ENCODE results near the gene MAPRE3.

DNA sequence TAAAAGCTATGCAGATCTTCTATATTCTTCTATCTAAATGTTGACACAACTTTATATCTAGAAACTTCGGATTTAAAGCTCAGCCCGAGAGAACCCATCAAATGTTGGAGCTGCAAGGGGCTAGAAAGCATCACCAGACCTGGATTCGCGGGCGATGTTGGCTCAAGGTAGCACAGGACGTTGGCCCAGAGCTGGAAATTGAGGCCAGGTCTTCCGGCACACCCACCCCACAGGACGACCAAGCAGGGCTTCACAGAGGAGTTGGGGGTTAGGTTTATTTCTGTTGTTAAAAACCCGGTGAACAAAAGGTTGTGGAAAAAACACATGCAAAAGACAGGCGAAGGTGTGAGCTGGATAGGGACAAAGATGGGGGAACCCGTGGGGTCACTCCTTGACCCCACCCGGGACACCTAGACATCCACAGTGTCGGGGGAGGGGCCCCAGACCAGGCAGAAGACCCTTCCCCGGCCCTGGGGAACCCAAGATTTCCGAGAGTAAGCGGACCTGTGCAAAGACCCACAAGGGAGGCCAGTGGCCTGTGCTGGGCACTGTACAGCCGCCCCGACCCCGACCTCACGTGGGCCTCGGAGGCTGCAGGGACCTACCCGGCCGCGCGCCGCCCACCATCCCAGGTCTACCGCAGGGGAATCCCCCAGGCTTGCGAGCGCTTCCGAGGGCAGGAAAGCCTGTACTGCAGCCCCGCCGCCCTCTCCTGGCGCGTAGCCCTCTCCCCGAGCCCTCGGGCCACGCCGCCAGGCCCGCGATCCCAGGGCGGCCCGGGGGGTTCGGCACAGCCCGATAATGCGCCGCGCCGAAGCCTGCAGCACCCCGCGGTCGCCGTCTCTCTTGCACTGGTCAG, 79.2 kb downstream of the MAPRE3 start:
- TF ChIP-seq POLR2A (IDR thresholded peaks at IDR 0.05), result no peak
- no peak for TF ChIP-seq CTCF (IDR thresholded peaks at IDR 0.05)
